NCI-H1092 (cell line): Measurements from ENCODE around the gene COLGALT1.
"Not testable (repeated sequence)": the region's sequence is repeated elsewhere in the genome, so short reads cannot be mapped to it uniquely, and the experiment has no call there.

Experiments used
- DNase-seq: peaks from one replicate; lab custom pipeline; 2025; lab: John Stamatoyannopoulos, UW

The COLGALT1 gene

DNA sequence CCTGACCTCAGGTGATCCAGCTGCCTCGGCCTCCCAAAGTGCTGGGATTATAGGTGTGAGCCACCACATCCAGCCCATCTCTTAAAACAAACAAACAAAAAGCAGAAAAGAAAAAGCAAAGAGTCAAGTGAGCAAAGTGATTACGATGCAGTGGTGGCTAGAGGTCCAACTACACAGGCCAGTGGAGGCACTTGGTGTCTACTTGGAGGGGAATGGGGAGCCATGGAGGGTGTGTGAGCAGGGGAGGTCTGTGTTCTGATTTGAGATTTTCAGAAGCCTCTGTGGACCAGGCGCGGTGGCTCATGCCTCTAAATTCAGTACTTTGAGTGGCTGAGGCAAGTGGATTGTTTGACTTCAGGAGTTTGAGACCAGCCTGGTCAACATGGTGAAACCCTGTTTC is 6.6 kb downstream of the COLGALT1 start:
- DNase-seq: no peak

DNA sequence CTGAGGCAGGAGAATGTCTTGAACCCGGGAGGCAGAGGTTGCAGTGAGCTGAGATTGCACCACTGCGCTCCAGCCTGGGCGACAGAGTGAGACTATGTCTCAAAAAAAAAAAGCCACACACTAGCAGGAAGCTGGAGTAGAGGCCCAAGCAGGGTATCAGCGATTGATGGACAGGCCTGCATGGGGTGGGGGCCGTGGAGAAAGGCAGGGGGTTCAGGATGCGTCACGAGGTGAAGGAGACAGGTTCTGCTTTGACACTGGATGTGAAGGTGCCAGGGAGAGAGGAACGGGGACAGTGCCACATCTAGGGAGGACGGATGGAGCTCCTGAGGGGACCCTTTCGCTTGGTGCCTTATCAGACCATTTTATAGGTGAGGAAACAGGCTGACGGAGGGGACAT is 7.1 kb downstream of the COLGALT1 start:
- DNase-seq: no peak

DNA sequence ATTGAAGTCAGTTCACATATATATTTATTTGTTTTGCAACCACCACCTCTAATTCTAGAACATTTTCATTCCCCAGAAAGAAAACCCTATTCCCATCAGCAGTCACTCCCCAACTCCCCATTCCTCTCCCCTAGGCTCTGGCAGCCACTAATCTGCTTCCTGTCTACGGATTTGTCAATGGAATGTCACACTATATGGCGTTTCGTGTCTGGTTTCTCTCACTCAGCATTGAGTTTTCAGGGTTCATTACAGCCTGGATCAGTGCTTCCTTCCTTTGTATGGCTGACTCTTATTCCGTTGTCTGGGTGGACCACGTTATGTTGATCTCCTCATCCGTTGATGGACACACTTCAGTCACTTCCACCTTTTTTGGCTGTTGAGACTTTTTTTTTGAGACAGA is 9.3 kb downstream of the COLGALT1 start:
- DNase-seq: no peak

DNA sequence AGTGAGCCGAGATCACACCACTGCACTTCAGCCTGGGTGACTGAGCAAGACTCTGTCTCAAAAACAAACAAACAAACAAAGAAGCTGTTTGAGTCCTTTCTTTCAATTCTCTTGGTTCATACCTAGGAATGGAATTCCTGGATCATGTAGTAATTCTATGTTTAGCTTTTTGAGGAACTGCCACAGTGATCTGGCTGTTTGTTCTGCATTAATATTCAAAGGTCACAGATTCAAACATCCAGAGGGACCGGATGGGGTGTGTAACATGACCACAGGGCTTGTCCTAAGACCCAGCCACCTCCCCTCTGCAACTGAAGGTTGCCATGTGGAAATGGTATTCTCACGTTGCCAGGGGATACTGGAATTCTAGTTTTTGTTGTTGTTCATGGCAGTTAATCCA is 10.2 kb downstream of the COLGALT1 start:
- DNase-seq: no peak

DNA sequence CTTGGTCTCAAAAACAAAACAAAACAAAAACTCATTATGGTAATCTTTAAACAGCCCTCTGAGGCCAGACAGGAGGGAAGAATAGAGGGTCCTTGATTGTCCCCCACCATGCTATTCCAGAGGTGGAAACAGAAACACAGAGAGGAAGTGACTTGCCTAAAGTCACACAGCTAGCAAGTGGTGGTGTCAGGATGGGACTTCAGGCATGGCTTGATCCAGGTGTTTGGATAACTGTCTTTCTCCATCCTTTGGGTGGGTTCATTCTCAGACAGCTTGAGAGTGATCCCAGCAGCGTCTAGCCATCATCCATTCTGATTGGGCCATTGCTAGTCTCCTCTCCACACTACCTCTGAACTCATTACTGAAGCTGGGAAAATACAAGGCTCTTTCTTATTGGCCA is 12.5 kb downstream of the COLGALT1 start:
- no peak for DNase-seq

DNA sequence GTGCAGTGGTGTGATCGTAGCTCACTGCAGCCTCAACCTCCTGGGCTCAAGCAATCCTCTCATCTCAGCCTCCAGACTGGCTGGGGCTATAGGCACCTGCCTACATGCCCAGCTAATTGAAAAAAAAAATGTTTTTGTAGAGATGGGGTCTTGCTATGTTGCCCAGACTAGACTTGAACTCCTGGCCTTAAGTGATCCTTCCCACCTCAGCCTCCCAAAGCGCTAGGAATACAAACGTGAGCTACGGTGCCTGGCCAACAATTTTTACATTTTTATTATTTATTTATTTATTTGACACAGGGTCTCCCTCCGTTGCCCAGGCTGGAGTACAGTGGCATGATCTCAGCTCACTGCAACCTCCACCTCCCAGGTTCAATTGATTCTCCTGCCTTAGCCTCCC is 14.8 kb downstream of the COLGALT1 start:
- not testable (repeated sequence) for DNase-seq

DNA sequence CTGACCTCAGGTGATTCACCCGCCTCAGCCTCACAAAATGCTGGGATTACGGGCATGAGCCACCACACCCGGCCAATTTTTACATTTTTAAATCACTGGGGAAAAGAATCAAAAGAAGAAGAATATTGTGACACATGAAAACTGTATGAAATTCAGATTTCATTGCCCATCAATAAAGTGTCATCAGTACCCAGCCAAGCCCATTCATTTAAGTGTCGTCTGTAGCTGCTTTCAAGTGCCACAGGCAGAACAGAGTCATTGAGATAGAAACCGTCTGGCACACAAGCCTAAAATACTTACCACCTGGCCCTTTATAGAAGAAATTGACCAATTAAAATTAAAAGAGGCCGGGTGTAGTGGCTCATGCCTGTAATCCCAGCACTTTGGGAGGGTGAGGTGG is 15.3 kb downstream of the COLGALT1 start:
- peak; percentile 51 for DNase-seq

DNA sequence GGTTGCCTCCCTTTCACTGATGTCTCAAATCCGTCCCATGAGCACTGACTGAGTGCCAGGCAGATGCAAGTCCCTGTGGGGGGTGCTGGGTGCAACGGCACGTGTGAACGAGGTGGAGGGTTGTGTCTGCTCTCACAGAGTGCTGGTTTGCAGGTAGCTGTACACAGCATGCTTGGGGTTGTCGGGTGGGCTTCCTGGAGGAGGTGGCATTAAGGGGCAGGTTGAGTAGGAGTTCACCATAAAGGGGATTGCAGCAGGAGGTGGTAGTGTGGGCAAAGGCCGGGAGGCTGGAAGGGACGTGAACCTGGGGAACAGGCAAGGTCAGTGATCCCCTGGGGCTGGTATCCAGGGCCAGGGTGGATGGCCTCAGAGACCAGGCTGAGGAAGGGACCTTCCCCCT is 17.2 kb downstream of the COLGALT1 start:
- no peak for DNase-seq

DNA sequence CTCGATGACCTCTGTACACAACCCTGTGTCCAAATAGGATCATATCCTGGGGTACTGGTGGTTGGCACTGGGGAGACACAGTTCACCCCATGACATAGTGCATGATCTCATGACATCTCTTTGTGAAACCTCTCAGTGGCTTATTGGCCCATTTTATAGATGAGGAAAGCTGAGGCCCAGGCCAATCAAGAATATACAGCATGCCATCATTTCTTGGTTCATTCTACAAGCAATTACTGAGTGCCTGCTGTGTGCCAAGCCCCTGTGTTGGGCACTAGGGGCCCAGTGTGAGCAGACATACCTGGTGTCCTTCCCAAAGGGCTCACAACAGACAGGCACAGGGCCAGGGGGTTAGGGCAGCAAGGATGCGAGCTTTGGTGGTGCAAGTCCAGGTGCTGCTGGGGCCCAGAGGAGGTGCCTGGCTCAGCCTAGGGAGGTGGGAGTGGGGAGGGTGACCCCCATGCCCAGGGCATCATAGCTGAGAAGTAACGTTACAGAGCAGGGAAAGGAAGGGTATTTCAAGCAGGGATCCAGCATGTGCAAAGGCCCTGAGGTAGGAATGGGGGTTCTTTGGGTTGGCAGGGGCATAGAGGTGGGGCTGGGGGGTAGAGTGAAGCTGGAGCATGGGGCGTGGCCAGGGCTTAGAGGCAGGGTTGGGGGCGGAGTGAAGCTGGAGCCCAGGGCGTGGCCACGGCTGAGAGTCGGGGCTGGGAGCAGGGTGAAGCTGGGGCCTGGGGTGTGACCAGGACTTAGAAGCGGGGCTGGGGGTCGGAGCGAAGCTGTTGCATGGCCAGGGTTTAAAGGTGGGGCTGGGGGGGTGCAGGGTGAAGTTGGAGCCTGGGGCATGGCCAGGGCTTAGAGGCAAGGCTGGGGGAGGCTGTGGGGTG is 20.7 kb downstream of the COLGALT1 start:
- no peak for DNase-seq

DNA sequence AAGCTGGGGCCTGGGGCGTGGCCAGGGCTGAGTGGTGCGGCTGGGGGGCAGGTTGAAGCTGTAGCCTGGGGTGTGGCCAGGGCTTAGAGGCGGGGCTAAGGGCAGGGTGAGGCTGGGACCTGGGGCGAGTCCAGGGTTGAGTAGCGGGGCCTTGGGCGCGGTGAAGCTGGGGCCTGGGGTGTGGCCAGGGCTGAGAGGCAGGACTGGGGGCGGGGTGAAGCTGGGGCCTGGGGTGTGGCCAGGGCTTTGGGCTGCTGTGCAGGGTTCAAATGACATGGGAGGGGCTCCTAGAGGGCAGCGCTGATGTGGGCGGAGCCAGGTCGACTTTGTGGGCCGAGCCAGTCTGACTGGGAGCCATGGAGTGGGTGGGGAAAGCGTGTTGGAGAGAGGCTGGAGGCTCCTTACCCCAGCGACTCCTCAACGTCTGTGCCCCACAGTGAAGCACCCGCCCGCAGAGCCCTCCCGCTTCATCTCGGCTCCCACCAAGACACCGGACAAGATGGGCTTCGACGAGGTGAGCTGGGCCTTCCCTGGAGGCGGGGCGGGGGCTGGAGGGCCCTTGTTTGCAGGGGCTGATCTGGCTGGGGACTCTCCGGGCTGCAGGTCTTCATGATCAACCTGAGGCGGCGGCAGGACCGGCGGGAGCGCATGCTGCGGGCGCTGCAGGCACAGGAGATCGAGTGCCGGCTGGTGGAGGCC is 21.5 kb downstream of the COLGALT1 start:
- no peak for DNase-seq

DNA sequence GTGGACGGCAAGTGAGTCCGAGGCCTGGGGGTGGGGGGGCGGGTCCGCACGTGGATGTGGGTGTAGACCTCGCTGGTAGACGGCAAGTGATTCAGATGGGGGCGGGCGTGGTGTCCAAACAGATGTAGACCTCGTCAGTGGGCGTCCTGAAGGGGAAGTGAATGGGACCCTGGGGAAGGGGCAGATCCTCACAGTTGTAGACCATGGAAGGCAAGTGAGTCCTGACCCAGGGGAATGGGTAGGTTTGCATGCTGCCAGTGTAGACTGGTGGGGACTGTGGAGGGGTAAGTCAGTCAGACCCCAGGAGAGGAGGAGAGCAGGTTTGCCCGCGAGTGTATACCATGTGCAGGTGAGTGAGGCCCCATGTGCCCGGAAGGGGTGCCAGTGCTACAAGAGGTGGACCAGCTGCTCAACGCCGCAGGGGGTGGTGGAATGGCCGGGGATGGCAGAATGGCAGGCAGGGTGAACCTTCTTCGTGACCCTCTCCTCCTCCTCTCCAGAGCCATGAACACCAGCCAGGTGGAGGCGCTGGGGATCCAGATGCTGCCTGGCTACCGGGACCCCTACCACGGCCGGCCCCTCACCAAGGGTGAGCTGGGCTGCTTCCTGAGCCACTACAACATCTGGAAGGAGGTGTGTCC is 22.1 kb downstream of the COLGALT1 start:
- no peak for DNase-seq

DNA sequence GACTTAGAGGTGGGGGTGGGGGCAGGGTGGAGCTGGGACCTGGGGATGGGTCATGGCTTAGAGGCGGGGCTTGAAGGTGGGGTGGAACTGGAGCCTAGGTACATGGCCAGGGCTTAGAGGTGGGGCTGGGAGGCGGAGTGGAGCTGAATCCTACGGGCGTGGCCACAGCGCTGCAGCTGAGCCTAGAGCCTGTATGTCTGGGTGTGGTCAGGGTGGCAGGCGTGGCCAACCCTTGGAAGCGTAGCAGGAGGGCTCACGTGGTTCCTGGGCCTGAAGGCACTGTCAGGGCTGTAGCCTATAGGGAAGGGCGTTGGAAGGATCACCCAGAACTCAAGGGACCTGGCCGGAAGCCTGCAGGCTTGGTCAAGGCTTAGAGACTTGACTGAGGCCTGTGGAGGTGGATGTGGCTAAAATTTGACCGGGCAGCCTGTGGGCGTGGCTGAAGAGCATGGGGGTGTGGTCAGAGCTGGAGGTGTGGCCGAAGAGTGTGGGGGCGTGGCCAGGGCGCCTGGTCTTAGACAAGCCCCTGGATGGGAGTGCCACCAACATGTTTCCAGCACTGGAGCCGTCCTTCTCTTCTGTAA is 24.3 kb downstream of the COLGALT1 start:
- DNase-seq: no peak

DNA sequence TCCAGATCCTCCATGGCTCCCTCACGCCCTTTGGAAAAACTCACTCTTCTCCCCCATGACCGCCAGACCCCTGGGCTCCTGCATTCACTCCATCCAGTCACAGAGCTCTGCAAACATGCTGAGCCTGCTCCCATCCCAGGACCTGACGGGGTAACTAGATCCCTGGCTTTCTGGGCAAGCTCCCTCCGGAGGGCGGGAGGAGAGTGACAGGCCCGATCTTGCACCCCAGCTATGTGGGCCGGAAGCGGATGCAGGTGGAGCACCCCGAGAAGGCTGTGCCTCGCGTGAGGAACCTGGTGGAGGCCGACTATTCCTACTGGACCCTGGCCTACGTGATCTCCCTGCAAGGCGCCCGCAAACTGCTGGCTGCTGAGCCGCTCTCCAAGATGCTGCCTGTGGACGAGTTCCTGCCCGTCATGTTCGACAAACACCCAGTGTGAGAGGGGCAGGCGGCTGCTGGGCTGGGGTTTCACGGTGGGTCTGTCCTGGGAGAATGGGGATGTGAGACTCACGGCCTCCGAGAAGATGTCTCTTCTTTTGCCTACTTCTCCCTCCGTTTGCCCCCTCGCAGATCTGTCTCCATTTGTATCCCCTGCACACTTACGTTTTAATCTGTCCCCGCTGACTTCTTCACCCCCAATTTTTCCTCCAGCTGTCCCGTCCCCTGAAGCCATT is 25.2 kb downstream of the COLGALT1 start:
- DNase-seq: no peak

DNA sequence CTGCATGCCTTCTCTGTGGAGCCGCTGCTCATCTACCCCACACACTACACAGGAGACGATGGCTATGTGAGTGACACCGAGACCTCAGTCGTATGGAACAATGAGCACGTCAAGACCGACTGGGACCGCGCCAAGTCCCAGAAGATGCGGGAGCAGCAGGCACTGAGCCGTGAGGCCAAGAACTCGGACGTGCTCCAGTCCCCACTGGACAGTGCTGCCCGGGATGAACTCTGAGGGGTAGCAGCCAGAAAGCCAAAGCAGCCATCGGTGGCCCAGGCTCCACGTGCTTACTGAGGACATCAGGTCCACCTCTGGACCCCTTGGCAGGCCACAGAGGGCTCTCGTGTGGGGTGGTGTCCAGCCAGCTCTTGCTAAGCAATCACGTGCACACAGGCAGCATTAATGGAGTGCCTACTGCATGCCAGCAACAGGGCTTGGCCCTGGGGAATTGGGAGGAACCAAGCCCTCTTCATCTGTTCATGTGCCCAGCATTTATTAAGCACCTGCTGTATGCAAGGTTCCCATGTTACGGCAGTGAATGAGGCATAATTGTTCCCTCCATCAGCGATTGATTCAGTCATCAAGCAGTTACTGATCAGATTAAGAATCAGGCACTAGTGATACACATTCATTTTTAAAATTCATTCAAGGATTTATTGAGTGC is 25.9 kb downstream of the COLGALT1 start:
- no peak for DNase-seq

DNA sequence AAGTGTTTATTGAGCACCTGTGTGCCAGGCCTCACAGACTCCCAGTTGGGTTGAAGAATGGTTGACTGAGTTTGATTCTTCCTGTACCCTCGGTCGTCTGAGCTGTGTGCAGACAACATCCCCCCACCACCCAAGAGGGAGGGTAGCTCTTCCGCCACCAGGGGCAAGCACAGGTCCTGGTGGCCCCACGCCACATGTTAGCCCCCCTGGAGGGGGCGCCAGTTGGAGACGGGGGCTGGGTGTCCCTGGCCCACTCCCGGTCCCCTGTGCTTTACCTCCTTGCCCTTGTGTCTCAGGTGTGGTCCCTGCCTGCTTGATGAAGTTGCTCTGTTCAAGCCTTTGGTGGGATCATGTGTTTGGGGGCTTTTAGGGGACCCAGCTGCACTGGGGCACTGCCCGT is 27.2 kb downstream of the COLGALT1 start:
- no peak for DNase-seq

DNA sequence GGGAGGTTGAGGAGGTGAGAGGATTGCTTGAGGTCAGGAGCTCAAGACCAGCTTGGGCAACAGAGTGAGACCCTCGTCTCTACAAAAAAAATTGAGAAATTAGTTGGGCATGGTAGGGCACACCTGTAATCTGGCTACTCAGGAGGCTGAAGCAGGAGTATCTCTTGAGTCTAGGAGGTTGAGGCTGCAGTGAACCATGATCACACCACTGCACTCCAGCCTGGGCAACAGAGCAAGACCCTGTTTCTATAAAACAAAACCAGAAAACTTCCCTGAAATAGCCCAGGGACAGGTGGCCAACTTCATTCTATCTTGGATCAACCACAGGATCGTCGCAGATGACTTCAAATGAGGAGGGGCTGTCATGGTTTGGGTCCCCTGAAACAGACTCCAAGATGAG is 28.7 kb downstream of the COLGALT1 start:
- no peak for DNase-seq

DNA sequence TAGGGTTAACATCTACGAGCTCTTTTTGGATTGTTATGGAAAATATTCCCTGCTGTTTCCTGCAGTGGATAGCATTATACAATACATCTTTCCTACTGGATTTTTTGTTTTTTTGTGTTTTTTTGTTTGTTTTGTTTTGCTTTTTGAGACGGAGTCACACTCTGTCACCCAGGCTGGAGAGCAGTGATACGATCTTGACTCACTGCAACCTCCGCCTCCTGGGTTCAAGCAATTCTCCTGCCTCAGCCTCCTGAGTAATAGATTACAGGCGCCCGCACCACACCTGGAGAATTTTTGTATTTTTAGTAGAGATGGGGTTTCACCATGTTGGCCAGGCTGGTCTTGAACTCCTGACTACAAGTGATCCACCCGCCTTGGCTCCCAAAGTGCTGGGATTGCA is 29.9 kb downstream of the COLGALT1 start:
- DNase-seq: not testable (repeated sequence)

DNA sequence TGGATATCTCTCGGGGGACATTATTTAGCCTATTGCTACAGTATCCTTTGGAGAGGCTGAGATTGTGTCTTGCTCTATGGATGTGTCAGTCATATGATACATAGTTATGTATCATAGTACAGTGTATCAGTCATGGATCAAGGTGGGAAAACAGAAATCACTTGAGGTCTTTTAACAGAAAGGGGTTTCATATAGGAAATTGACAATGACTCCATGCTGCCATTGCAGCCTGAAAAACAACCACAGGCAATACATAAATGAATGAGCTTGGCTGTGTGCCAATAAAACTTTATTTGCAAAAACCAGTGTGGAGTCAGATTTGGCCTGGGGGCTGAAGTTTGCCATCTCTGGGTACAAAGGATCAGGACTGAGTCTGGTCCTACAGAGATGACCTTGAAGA is 35.4 kb downstream of the COLGALT1 start:
- DNase-seq: no peak

DNA sequence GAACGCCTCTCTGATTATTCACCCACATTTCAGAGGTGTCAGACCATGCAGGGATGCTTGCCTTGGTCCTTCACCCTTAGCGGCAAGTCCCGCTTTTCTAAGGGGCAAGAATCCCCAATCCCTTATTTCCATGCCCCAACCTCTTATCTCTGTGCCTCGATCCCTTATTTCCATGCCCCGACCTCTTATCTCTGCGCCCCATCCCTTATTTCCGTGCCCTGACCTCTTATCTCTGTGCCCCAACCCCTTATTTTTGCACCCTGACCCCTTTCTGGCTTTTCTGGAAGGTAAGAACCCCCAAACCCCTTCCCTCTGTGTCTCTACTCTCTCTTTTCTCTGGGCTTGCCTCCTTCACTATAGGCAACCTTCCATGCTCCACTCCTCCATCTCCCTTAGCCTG is 38.8 kb downstream of the COLGALT1 start:
- DNase-seq: not testable (repeated sequence)

DNA sequence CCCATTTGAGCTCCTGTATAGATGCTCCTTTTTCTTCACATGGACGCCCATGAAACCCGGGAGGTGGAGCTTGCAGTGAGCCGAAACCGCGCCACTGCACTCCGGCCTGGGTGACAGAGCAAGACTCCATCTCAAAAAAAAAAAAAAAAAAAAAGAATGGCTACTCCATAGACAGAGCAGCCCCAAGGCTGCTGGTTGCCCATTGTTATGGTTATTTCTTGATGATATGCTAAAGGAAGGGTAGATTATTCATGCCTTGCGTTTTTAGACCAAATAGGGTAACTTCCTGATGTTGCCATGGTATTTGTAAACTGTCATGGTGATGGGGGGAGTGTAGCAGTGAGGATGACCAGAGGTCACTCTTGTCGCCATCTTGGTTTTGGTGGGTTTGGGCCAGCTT is 42.6 kb downstream of the COLGALT1 start:
- DNase-seq: not testable (repeated sequence)

DNA sequence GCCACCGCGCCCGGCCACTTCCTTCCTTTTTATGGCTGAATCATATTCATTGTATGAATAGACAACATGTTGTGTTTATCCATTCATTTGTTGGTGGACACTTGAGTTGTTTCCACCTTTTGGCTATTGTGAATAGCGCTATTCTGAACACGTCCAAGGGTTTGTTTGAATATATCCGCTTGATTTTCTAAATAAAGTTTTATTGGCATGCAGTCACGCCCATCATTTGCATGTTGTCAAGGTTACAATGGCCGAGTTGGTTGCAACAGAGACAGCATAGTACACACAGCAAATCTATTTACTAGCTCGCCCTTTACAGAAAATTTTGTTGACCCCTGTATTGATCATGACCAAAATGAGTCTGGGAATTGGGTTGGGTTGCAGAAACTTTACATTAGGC is 43.5 kb downstream of the COLGALT1 start:
- no peak for DNase-seq

DNA sequence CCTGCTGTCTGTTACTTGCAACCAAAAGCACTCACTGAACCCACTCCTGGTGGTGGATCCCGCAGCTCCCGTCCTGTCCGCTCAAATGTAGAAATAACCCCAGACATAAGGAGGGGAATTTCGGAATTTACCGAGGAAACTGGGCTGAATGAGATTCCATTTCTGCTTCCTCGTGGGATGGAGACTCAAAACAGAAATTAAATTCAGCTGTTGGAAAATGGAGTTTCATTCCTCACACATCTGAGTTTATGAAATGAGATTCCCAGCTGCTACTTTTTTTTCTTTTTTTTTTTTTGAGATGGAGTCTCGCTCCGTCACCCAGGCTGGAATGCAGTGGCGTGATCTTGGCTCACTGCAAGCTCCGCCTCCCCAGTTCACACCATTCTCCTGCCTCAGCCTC is 44.3 kb downstream of the COLGALT1 start:
- DNase-seq: no peak
